Neuronal stem cell (in vitro differentiated cells): ENCODE results near the gene PUDP.

Experiments
- DNase-seq: peaks from one replicate; pipeline ENCODE4 v3.0.0-alpha.2; 2013; ENCODE audit warnings: low spot score
- H2AFZ ChIP-seq: one replicate; pipeline ENCODE4 v1.6.1; 2013; ENCODE audit warnings: mild to moderate bottlenecking, low read length, inconsistent platforms
- H2AK5ac ChIP-seq: 2 replicates; pipeline ENCODE4 v1.6.1; 2013; ENCODE audit warnings: low read depth, mild to moderate bottlenecking, inconsistent platforms, low read length, moderate library complexity, mixed read lengths
- H2BK120ac ChIP-seq: 2 replicates; pipeline ENCODE4 v1.6.1; 2013; ENCODE audit warnings: low read depth, mild to moderate bottlenecking, inconsistent platforms, low read length, moderate library complexity, mixed read lengths
- H2BK12ac ChIP-seq: one replicate; pipeline ENCODE4 v1.6.1; 2013; ENCODE audit warnings: low read length, inconsistent platforms
- H2BK15ac ChIP-seq: 2 replicates; pipeline ENCODE4 v1.6.1; 2013; ENCODE audit warnings: mild to moderate bottlenecking, low read length, inconsistent platforms, mixed read lengths
- H2BK5ac ChIP-seq: one replicate; pipeline ENCODE4 v1.6.1; 2013; ENCODE audit warnings: inconsistent platforms, mild to moderate bottlenecking, low read length, moderate library complexity
- H3K14ac ChIP-seq: one replicate; pipeline ENCODE4 v1.6.1; 2013; ENCODE audit warnings: low read length, inconsistent platforms
- H3K18ac ChIP-seq: 2 replicates; pipeline ENCODE4 v1.6.1; 2013; ENCODE audit warnings: low read length, inconsistent platforms
- H3K23ac ChIP-seq: 2 replicates; pipeline ENCODE4 v1.6.1; 2013; ENCODE audit warnings: low read depth, mild to moderate bottlenecking, mixed read lengths, low read length, inconsistent platforms; ENCODE audit not compliant: poor library complexity
- H3K27ac ChIP-seq: replicated peaks from 3 replicates; pipeline ENCODE4 v1.5.1; 2013; ENCODE audit warnings: low read length, inconsistent platforms
- H3K27me3 ChIP-seq, 3 experiments: 2 replicates each; pipeline ENCODE4 v1.6.1; 2013; ENCODE audit warnings: low read length in 3 of 3, mild to moderate bottlenecking in 2 of 3, inconsistent platforms in 1 of 3, low read depth in 1 of 3, mixed read lengths in 1 of 3, moderate library complexity in 1 of 3; ENCODE audit not compliant: control insufficient read depth in 3 of 3, insufficient read depth in 3 of 3
- H3K36me3 ChIP-seq, 2 donors: replicated peaks in 1 of 2; 2 replicates each; pipeline ENCODE4 v1.6.1; 2013; ENCODE audit warnings: low read length in 2 of 2; ENCODE audit not compliant: control insufficient read depth in 2 of 2, insufficient read depth in 2 of 2
- H3K4ac ChIP-seq: 2 replicates; pipeline ENCODE4 v1.6.1; 2013; ENCODE audit warnings: inconsistent platforms, mild to moderate bottlenecking, low read length, moderate library complexity
- H3K4me1 ChIP-seq, 2 donors: 1 replicate in 1 of 2; 2 replicates in 1 of 2; pipeline ENCODE4 v1.6.1; 2013; ENCODE audit warnings: low read length in 2 of 2, low read depth in 1 of 2; ENCODE audit not compliant: control insufficient read depth in 2 of 2, insufficient read depth in 1 of 2
- H3K4me2 ChIP-seq: one replicate; pipeline ENCODE4 v1.6.1; 2013; ENCODE audit warnings: mild to moderate bottlenecking, low read length, inconsistent platforms; ENCODE audit not compliant: insufficient read depth, poor library complexity, severe bottlenecking
- H3K4me3 ChIP-seq, 2 donors: 2 replicates each; pipeline ENCODE4 v1.5.1; 2013; ENCODE audit warnings: low read length in 2 of 2, mild to moderate bottlenecking in 2 of 2, inconsistent platforms in 1 of 2, moderate library complexity in 1 of 2
- H3K79me1 ChIP-seq: one replicate; pipeline ENCODE4 v1.6.1; 2013; ENCODE audit warnings: low read depth, mild to moderate bottlenecking, inconsistent platforms, low read length, moderate library complexity
- H3K9ac ChIP-seq: one replicate; pipeline ENCODE4 v1.6.1; 2013; ENCODE audit warnings: mild to moderate bottlenecking, low read depth, low read length, inconsistent platforms; ENCODE audit not compliant: poor library complexity
- H3K9me3 ChIP-seq, 2 donors: replicated peaks in 1 of 2; 2 replicates each; pipeline versions ENCODE3 to v1.6.1; 2013; ENCODE audit warnings: low read length in 2 of 2, mild to moderate bottlenecking in 2 of 2, inconsistent platforms in 1 of 2, low read depth in 1 of 2, mixed read lengths in 1 of 2, moderate library complexity in 1 of 2; ENCODE audit not compliant: control insufficient read depth in 2 of 2, insufficient read depth in 1 of 2
- H4K8ac ChIP-seq: one replicate; pipeline ENCODE4 v1.6.1; 2013; ENCODE audit warnings: low read depth, mild to moderate bottlenecking, inconsistent platforms, low read length, moderate library complexity
- H4K91ac ChIP-seq: one replicate; pipeline ENCODE4 v1.6.1; 2013; ENCODE audit warnings: low read length, low read depth, mild to moderate bottlenecking, inconsistent platforms; ENCODE audit not compliant: poor library complexity
- WGBS, 2 donors: extraction: QIAGEN DNeasy Blood & Tissue Kit; methylation state at CpG; one replicate each; pipeline ENCODE4 v1.1.7; 2013; ENCODE audit warnings: missing lambda C conversion rate in 2 of 2, mixed read lengths in 1 of 2; ENCODE audit not compliant: insufficient read length in 2 of 2, insufficient replicate concordance in 1 of 2; ENCODE audit errors: extremely low coverage in 2 of 2; 5-methylcytosine and 5-hydroxymethylcytosine counted together

Gene PUDP

DNA sequence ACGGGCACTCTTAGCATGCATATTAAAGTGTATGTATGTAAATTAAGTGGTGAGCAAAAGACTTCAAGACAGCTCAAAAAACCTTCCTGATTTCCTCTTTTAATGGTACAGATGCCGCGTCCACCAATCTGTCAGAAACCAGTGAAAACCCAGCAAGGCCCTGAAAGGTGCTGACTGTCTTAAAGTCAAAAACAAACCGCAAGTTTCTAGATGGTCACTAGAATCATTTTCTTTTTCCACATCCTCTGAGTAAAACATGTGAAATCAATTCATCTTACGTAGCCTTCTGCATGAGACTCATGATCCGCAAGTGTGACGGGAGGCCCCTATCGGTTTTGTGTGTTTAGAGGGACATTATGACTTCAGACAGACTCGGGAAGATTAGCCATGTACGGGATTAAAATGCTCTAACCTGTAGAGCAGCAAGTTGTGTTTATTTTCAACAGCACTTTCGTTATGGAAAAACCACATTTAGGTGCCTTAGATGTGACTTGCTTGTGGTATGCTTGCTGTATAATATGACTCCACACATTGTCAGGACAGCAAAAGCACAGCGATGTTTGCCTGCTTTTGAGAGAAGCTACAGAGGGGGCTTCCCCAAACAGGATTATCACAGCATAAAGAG is 88.6 kb downstream of the PUDP start:
- H4K91ac ChIP-seq = no peak overlapping the region
- H3K79me1 ChIP-seq = no peaks in the 10 kb centered on the region
- H3K4me3 ChIP-seq = no peak overlapping the region
- no peak overlapping the region for H4K8ac ChIP-seq
- no peak overlapping the region for H3K18ac ChIP-seq
- H2BK15ac ChIP-seq = no peak overlapping the region
- peaks cover 0 to 5% (median 0%) of the 10 kb centered on the region in 3 experiments for H3K27me3 ChIP-seq
- H3K23ac ChIP-seq = no peak overlapping the region
- H3K14ac ChIP-seq = no peak overlapping the region
- no peak overlapping the region for H3K4ac ChIP-seq
- H2AK5ac ChIP-seq = no peak overlapping the region
- no CpG with 5 or more reads among the region's 12 CpGs for WGBS, 2 donors
- H3K27ac ChIP-seq = no peak overlapping the region
- H3K4me2 ChIP-seq = no peak overlapping the region
- peaks cover 2 to 6% of the 10 kb centered on the region in 2 donors for H3K9me3 ChIP-seq
- H3K36me3 ChIP-seq = peaks cover 2 to 14% of the 10 kb centered on the region in 2 donors
- no peak overlapping the region for H2AFZ ChIP-seq
- H2BK5ac ChIP-seq = no peak overlapping the region
- H3K9ac ChIP-seq = no peak overlapping the region
- no peak for DNase-seq
- no peaks in the 10 kb centered on the region for H3K4me1 ChIP-seq
- H2BK120ac ChIP-seq = no peak overlapping the region
- H2BK12ac ChIP-seq = no peak overlapping the region

DNA sequence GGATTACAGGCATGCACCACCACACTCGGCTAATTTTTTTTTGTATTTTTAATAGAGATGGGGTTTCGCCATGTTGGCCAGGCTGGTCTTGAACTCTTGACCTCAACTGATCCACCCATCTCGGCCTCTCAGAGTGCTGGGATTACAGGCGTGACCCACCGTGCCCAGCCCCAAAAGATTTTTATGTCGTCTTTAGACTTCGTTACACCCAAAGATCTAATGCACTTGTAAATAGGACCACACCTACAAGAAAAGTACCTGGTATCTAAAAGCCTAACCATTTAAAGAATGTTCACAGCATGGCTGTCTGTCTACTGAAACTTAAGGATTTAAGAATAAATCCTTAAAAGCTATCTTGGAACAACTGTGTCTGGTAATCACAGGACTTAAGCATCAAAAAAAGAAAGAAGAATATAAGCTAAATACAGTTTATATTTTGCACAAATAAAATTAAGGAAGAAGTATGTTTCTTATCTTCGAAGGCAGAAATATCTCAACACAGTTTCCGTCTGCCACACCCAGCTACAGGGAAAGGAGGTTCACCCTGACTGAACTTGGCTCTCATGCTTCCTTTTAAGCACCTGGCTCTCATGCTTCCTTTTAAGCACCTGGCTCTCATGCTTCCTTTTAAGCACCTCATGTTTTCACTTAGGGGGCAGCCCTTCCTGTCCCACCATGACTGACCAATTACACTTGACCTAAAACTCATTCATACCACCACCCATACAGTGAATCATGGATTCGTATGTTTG is 92.4 kb downstream of the PUDP start:
- no peak overlapping the region for H2BK15ac ChIP-seq
- no peak overlapping the region for H3K9ac ChIP-seq
- H3K36me3 ChIP-seq = peaks cover 2 to 14% of the 10 kb centered on the region in 2 donors
- no peak overlapping the region for H3K4me2 ChIP-seq
- H3K27me3 ChIP-seq = peaks cover 0 to 5% (median 0%) of the 10 kb centered on the region in 3 experiments
- no CpG with 5 or more reads among the region's 10 CpGs for WGBS, 2 donors
- no peak overlapping the region for H2BK120ac ChIP-seq
- no peak overlapping the region for H3K18ac ChIP-seq
- no peaks in the 10 kb centered on the region for H3K79me1 ChIP-seq
- no peaks in the 10 kb centered on the region for H3K9me3 ChIP-seq
- H3K4ac ChIP-seq = no peak overlapping the region
- H2AK5ac ChIP-seq = no peak overlapping the region
- H3K4me1 ChIP-seq = peaks cover 0 to 2% of the 10 kb centered on the region in 2 donors
- H4K8ac ChIP-seq = no peak overlapping the region
- H2BK5ac ChIP-seq = no peak overlapping the region
- H3K14ac ChIP-seq = no peak overlapping the region
- H4K91ac ChIP-seq = no peak overlapping the region
- no peak overlapping the region for H3K4me3 ChIP-seq
- no peak overlapping the region for H3K27ac ChIP-seq
- DNase-seq = no peak
- no peak overlapping the region for H2AFZ ChIP-seq
- H2BK12ac ChIP-seq = no peak overlapping the region
- H3K23ac ChIP-seq = no peak overlapping the region

DNA sequence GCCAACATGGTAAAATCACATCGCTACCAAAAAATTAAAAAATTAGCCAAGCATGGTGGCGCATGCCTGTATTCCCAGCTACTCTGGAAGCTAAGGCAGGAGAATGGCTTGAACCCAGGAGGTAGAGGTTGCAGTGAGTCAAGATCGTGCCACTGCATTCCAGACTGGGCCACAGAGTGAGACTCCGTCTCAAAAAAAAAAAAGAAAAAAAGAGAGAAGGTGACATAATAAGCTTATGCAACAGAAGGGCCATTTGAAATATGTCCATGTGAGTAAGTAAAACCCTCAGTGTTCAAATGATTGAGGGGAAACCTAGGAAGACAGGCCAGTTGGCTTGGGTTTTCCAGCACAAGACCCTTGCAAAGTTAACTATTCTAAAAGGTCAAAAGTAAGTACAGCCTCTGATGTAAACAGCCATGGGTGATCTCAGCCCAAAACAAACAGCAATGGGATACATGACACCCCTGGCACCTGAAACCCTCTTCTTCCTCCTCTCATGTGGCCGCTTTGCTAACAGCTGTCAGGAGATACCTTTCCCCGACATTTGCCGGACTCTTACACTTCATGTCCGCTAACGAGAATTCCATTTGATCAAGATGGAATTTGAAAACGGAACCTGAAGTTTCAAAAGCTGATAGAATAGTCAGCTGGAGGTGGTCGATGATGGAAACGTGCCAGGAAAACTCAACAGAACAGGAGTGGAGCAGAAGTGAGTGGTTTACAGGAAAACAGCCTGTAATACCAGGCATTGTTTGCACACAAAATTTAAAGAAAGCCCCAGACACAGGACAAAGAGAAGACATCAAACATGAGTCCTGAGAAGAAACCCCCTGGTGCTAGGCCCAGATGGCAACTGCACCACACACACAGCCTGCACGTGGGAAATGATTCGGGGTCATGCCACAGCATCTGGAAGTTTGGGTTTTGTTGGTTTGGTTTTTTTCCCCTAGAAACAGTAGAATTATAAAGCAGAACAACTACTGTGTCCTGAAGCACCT is 93.4 kb downstream of the PUDP start:
- Histone ChIP-seq H2AFZ (no peak overlapping the region), H3K4ac (no peak overlapping the region), H2BK12ac (no peak overlapping the region), H3K23ac (no peak overlapping the region), H3K4me1 (peaks cover 0 to 2% of the 10 kb centered on the region in 2 donors), H3K79me1 (no peaks in the 10 kb centered on the region), H3K27me3 (peaks cover 0 to 5% (median 0%) of the 10 kb centered on the region in 3 experiments), H3K9ac (no peak overlapping the region), H3K18ac (no peak overlapping the region), H3K4me2 (no peak overlapping the region), H2BK120ac (no peak overlapping the region), H3K4me3 (no peak overlapping the region), H2BK15ac (no peak overlapping the region), H4K8ac (no peak overlapping the region), H3K27ac (no peak overlapping the region), H4K91ac (no peak overlapping the region), H2BK5ac (no peak overlapping the region), H3K9me3 (no peaks in the 10 kb centered on the region), H2AK5ac (no peak overlapping the region), H3K36me3 (peaks cover 2 to 14% of the 10 kb centered on the region in 2 donors), H3K14ac (no peak overlapping the region)
- WGBS, 2 donors = no CpG with 5 or more reads among the region's 14 CpGs
- DNase-seq = no peak
